ENCODE data around the gene ADGRB3. TPM values are rescaled to one million over a fixed set of nuclear protein-coding genes. Genes with fewer than 3 reads are reported as not detected.

Gene ADGRB3
- total and polyA plus RNA-seq, 2 donors (not counting 3 experiments of a cell fraction or from before 2014, with no cell fraction given), result not detected

DNA sequence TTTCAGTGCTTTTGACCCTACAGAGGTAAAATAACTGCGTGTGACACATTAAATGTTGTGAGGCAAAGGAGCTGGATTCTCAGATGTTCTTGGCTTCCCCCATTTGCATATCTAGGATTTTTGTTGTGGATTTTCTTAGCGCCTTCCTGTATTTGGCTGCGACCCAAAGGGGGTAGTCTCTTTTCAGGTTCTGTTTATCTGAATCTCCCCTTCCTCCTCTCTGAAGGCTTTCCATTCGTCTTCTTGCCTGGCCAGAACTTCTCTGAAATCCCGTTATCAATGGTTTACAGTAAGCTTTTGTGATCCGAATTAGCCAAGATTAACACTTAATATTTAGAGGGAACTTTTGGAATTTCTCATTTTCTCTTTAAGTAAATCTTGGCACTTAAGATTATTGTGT is 60.8 kb downstream of the ADGRB3 start:
- POLR2A ChIA-PET, result no interaction called here
- no peaks in the 10 kb centered on the region for H3K79me2 ChIP-seq (ENCODE audit: control insufficient read depth, insufficient read depth, low read length)
- H3K9me1 ChIP-seq (replicated peaks; ENCODE audit: control insufficient read depth, extremely low read depth, insufficient read depth, low read length), result no peaks in the 10 kb centered on the region
- H3K9ac ChIP-seq (replicated peaks; ENCODE audit: extremely low read depth, insufficient read depth, low read length), result no peak overlapping the region
- dilution Hi-C loops (cut with MboI; ENCODE audit: extremely low pct_ligation_motif_present, low sequenced_read_pairs) (no loop called here), intact Hi-C loops (cut with micrococcal nuclease) (no loop called here)
- FAIRE-seq, result no peak
- H3K36me3 ChIP-seq (ENCODE audit: control insufficient read depth in 2 of 2, extremely low read depth in 1 of 2, insufficient read depth in 2 of 2, low read length in 2 of 2), result no peaks in the 10 kb centered on the region
- H3K4me2 ChIP-seq (ENCODE audit: insufficient read depth, low read length), result no peak overlapping the region
- TF ChIP-seq GATA2 (IDR thresholded peaks at IDR 0.05; ENCODE audit: insufficient read depth, insufficient read length, low read depth, low read length) (no peak), FOS (IDR thresholded peaks at IDR 0.05; ENCODE audit: borderline replicate concordance, insufficient read depth, low read length) (no peak), POLR2AphosphoS5 (IDR thresholded peaks at IDR 0.05; ENCODE audit: insufficient read depth, low read depth, low read length) (no peak), JUN (IDR thresholded peaks at IDR 0.05; ENCODE audit: borderline replicate concordance, insufficient read depth, insufficient read length, low read depth) (no peak), EZH2 (IDR thresholded peaks at IDR 0.05; ENCODE audit: borderline replicate concordance, low read depth, low read length, severe bottlenecking) (no peak), MYC (IDR thresholded peaks at IDR 0.05; ENCODE audit: low read depth, low read length) (no peak), POLR2A (IDR thresholded peaks at IDR 0.05; ENCODE audit: low read depth, low read length) (no peak)
- TF ChIP-seq, protein P1, sequence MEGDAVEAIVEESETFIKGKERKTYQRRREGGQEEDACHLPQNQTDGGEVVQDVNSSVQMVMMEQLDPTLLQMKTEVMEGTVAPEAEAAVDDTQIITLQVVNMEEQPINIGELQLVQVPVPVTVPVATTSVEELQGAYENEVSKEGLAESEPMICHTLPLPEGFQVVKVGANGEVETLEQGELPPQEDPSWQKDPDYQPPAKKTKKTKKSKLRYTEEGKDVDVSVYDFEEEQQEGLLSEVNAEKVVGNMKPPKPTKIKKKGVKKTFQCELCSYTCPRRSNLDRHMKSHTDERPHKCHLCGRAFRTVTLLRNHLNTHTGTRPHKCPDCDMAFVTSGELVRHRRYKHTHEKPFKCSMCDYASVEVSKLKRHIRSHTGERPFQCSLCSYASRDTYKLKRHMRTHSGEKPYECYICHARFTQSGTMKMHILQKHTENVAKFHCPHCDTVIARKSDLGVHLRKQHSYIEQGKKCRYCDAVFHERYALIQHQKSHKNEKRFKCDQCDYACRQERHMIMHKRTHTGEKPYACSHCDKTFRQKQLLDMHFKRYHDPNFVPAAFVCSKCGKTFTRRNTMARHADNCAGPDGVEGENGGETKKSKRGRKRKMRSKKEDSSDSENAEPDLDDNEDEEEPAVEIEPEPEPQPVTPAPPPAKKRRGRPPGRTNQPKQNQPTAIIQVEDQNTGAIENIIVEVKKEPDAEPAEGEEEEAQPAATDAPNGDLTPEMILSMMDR (IDR thresholded peaks at IDR 0.05; ENCODE audit: extremely low read depth in 1 of 2, insufficient read depth in 1 of 2, low read depth in 1 of 2, low read length in 2 of 2), result no peak
- TF ChIP-seq, protein P2, sequence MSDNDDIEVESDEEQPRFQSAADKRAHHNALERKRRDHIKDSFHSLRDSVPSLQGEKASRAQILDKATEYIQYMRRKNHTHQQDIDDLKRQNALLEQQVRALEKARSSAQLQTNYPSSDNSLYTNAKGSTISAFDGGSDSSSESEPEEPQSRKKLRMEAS (IDR thresholded peaks at IDR 0.05; ENCODE audit: insufficient read depth, insufficient read length), result no peak
- H3K9me3 ChIP-seq (replicated peaks; ENCODE audit: control insufficient read depth, insufficient read depth, low read length), result no peaks in the 10 kb centered on the region
- H3K27ac ChIP-seq (ENCODE audit: insufficient read depth, low read depth, low read length), result no peak overlapping the region
- no peaks in the 10 kb centered on the region for H4K20me1 ChIP-seq (replicated peaks; ENCODE audit: control insufficient read depth, extremely low read depth, insufficient read depth, low read length)
- no peaks in the 10 kb centered on the region for H3K27me3 ChIP-seq (ENCODE audit: control insufficient read depth in 2 of 2, insufficient read depth in 2 of 2, low read length in 2 of 2)
- DNase-seq (ENCODE audit: low read depth, low spot score), result no peak
- CTCF ChIA-PET, result no interaction called here
- no peaks in the 10 kb centered on the region for H3K4me1 ChIP-seq (ENCODE audit: control insufficient read depth, extremely low read depth, insufficient read depth, low read length)
- BruUV-seq (replicated peaks), result no TSS peak
- H3K4me3 ChIP-seq (replicated peaks in 1 of 3; ENCODE audit: insufficient read depth in 1 of 3, low read depth in 1 of 3, low read length in 3 of 3), result no peak overlapping the region
- no peak overlapping the region for H2AFZ ChIP-seq (ENCODE audit: low read depth, low read length)
